Measurements from ENCODE around the gene ADGRG4.

DNA sequence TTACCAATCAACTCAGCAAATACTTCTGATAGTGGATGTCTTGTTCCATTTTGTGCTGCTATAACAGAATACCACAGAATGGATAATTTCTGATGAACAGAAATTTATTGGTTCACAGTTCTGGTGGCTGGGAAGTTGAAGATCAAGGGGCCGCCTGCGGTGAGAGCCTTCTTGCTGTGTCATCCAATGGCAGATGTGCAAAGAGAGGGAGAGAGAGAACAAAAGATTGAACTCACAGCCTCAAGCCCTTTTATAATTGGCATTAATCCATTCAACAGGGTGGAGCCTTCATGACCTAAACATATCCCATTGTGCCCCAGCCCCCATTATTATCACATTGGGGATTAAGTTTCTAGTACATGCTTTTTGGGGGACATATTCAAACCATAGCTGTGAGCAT lies 86.1 kb downstream of the ADGRG4 start:
- TF ChIP-seq, protein P1, sequence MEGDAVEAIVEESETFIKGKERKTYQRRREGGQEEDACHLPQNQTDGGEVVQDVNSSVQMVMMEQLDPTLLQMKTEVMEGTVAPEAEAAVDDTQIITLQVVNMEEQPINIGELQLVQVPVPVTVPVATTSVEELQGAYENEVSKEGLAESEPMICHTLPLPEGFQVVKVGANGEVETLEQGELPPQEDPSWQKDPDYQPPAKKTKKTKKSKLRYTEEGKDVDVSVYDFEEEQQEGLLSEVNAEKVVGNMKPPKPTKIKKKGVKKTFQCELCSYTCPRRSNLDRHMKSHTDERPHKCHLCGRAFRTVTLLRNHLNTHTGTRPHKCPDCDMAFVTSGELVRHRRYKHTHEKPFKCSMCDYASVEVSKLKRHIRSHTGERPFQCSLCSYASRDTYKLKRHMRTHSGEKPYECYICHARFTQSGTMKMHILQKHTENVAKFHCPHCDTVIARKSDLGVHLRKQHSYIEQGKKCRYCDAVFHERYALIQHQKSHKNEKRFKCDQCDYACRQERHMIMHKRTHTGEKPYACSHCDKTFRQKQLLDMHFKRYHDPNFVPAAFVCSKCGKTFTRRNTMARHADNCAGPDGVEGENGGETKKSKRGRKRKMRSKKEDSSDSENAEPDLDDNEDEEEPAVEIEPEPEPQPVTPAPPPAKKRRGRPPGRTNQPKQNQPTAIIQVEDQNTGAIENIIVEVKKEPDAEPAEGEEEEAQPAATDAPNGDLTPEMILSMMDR (conservative IDR thresholded peaks at IDR 0.05; ENCODE audit: low read depth, low read length) = no peak
- TF ChIP-seq EZH2 (IDR thresholded peaks at IDR 0.05; ENCODE audit: borderline replicate concordance, low read depth, low read length, poor library complexity, severe bottlenecking) = no peak
